GM18868 (cell line): Measurements from ENCODE around the gene NFX1.
A peak's percentile ranks its signal among the peaks of the same experiment; 100 is the strongest.

ENCODE experiments used
- ATAC-seq: cut with Tn5 transposase; IDR thresholded peaks from one replicate; pipeline ENCODE4 v1.9.1; 2021; ENCODE audit warnings: mild to moderate bottlenecking, moderate library complexity; ENCODE audit not compliant: unreplicated experiment

NFX1 gene

DNA sequence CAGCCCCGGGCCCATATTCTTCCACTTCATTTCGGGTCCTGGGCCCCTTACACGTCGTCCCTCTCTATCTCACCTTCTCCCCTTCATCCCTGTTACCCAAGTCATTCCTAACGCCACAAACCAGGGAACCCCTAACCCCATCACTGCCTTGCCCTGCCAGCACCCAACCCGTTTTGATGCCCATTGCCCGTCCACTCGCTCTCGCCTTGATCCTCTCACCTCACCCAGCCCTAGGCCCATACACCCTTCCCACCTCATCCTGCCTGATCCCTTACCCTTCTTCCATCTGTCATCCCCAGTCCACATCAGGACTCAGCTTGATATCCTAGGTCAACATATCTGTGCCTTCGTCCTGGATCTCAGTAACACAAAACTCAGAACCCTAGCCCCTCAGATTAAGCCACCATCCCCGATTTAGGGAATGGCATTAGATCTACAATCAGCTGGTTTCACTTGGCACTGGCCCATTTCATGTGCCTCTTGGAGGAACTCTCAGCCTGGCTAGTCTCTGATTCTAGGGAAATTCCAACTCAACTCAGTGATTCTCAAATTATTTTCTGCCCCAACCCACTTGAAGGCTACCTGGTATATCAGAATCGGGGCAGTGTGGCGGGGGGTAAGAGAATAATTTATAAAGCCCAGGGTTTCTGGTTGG, 25.0 kb upstream of the NFX1 start:
- no peak for ATAC-seq

GRCh38 chr9:33267151-33267767, 23.1 kb upstream of the NFX1 start:
- no peak for ATAC-seq

- no peak for ATAC-seq
Observed at GRCh38 chr9:33270146-33270545, 20.2 kb upstream of the NFX1 start.

GRCh38 chr9:33272061-33272460, 18.3 kb upstream of the NFX1 start:
- ATAC-seq = no peak

- ATAC-seq = no peak
Observed at GRCh38 chr9:33273266-33273971, 16.9 kb upstream of the NFX1 start.

GRCh38 chr9:33273972-33274328, 16.4 kb upstream of the NFX1 start:
- no peak for ATAC-seq

GRCh38 chr9:33277484-33277883, 12.8 kb upstream of the NFX1 start:
- no peak for ATAC-seq

DNA sequence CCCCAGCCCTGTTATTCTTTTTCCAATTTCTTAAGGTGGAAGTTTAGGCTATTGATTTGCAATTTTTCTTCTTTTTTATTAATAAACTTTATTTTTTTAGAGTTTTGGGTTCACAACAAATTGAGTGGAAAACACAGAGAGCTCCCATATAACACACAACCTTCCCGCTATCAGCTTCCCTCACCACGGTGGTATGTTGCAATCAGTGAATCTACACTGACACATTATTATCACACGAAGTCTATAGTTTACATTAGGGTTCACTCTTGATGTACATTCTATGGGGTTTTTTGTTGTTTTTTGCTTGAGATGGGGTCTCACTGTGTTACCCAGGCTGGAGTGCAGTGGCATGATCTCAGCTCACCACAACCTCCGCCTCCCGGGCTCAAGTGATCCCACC, 4.8 kb upstream of the NFX1 start:
- ATAC-seq = no peak

- no peak for ATAC-seq
Observed at GRCh38 chr9:33287087-33287490, 3.2 kb upstream of the NFX1 start.

GRCh38 chr9:33288235-33288634, 2.1 kb upstream of the NFX1 start:
- ATAC-seq = no peak

GRCh38 chr9:33288828-33289483, 1.4 kb upstream of the NFX1 start:
- ATAC-seq = no peak

DNA sequence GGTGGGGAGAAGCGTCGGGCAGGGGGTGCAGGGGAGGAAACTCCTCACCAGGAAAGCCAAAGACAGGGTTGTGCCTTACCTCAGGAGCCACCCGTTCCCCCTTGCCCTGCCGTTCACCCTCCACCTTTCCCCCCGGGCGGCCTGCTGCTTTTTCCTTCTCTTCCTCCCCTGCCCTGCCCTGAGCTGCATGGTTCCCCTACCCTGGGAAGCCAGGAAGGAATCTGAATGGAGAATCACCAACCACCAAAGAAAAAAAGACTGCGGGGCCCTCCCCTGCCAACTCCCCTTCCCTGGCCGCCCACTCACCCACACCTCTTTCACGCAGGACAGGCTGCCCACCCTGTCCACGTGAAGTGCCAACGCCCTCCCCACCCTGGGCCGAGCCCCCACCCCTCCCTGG, 820 bp upstream of the NFX1 start:
- ATAC-seq = no peak

- ATAC-seq = no peak
Observed at GRCh38 chr9:33289936-33290246, 425 bp upstream of the NFX1 start.

DNA sequence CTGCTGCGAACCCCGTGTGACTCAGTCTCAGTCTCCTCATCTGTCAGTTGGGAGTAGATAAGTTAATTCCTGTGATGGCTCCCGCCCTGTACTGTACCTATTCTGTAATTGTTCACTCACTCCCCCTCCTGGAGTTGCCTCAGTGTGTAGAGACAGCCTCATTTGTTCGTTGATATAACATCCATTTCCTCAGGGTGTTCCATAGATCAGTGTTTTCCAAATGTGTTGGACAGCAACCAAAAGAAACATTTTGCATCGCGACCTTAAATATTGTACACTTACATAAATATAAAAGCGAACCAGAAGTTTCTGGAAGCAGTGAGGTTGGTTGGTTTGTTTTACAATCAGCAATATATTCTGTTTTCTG, 698 bp downstream of the NFX1 start:
- ATAC-seq = no peak

GRCh38 chr9:33291901-33292300, 1.6 kb downstream of the NFX1 start:
- no peak for ATAC-seq

- no peak for ATAC-seq
Observed at GRCh38 chr9:33293782-33294181, 3.5 kb downstream of the NFX1 start.

DNA sequence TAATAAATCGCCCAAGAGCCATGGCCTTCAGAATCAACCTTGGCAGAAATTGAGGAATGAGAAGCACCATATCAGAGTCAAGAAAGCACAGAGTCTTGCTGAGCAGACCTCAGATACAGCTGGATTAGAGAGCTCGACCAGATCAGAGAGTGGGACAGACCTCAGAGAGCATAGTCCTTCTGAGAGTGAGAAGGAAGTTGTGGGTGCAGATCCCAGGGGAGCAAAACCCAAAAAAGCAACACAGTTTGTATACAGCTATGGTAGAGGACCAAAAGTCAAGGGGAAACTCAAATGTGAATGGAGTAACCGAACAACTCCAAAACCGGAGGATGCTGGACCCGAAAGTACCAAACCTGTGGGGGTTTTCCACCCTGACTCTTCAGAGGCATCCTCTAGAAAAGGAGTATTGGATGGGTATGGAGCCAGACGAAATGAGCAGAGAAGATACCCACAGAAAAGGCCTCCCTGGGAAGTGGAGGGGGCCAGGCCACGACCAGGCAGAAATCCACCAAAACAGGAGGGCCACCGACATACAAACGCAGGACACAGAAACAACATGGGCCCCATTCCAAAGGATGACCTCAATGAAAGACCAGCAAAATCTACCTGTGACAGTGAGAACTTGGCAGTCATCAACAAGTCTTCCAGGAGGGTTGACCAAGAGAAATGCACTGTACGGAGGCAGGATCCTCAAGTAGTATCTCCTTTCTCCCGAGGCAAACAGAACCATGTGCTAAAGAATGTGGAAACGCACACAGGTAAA, 4.5 kb downstream of the NFX1 start:
- no peak for ATAC-seq

GRCh38 chr9:33295571-33295970, 5.3 kb downstream of the NFX1 start:
- peak; percentile 49 for ATAC-seq

DNA sequence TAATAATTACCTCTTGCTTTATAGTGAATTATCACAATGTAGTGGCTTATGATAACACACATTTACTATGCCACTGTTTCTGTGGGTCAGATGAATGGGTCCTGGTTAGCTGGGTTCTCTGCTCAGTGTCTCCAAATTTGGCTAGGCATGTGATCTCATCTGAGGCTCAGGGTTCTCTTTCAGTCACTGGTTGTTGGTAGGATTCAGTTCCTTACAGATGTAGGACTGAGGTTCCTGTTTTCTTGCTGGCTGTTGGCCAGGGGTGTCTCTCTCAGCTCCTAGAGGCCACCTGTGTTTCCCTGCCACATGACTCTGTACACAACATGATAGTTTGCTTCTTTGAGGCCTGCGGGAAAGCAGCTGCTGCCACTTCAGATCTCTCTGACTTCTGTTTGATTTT, 7.1 kb downstream of the NFX1 start:
- ATAC-seq = peak; percentile 94

- ATAC-seq = no peak
Observed at GRCh38 chr9:33300546-33300945, 10.2 kb downstream of the NFX1 start.

DNA sequence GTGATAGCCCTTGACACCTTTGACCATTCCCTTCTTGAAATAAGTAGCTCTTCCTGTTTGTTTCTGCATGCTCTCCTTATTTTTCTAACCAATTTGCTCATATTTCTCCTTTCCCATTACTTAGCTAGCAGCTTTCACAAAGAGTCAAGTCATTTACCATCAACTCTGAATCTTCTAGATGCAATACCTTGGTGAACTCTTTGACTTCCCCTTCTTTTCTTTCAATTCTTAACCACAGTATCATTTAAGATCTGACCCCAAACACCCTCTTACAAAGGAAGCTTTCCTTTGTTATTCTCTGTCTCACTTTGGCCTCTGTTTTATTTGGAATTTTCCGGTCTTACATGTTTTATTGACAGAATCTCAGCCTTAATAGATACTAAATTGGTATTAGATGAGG, 14.0 kb downstream of the NFX1 start:
- ATAC-seq = no peak
